ENCODE results near the gene FEZ2.

DNA sequence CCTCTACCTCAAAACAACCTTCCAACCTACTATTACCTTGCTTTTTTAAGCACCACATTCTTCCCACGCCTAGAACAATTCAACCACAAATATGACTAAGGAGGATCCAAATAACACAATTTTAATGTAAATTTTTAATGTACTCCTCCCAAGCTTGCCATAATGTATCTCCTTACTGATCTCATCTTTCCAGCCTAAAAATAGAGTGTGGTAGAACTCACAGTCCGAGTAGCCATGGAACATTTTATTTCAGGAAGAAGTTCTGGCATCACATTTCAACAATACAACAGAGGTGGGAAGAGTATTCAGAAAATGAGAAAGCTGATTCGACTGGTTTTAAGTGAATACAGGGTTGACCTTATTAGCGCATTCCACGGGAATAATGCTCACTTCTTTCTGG lies 15.4 kb downstream of the FEZ2 start:
- TF ChIP-seq, protein P1, sequence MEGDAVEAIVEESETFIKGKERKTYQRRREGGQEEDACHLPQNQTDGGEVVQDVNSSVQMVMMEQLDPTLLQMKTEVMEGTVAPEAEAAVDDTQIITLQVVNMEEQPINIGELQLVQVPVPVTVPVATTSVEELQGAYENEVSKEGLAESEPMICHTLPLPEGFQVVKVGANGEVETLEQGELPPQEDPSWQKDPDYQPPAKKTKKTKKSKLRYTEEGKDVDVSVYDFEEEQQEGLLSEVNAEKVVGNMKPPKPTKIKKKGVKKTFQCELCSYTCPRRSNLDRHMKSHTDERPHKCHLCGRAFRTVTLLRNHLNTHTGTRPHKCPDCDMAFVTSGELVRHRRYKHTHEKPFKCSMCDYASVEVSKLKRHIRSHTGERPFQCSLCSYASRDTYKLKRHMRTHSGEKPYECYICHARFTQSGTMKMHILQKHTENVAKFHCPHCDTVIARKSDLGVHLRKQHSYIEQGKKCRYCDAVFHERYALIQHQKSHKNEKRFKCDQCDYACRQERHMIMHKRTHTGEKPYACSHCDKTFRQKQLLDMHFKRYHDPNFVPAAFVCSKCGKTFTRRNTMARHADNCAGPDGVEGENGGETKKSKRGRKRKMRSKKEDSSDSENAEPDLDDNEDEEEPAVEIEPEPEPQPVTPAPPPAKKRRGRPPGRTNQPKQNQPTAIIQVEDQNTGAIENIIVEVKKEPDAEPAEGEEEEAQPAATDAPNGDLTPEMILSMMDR (IDR thresholded peaks at IDR 0.05) = no peak
- TF ChIP-seq EZH2phosphoT487 (IDR thresholded peaks at IDR 0.05) = no peak

All from neural progenitor cell (in vitro differentiated cells).